ENCODE measurements around the gene SLC26A2. TPM values are rescaled to one million over a fixed set of nuclear protein-coding genes. Genes with fewer than 3 reads are reported as not detected.

The SLC26A2 gene
- total and polyA plus RNA-seq, 10 of the 15 experiments (the other 5 are each of a cell fraction or from before 2014, with no cell fraction given): 1.7 to 6.4 (median 4.2) TPM

DNA sequence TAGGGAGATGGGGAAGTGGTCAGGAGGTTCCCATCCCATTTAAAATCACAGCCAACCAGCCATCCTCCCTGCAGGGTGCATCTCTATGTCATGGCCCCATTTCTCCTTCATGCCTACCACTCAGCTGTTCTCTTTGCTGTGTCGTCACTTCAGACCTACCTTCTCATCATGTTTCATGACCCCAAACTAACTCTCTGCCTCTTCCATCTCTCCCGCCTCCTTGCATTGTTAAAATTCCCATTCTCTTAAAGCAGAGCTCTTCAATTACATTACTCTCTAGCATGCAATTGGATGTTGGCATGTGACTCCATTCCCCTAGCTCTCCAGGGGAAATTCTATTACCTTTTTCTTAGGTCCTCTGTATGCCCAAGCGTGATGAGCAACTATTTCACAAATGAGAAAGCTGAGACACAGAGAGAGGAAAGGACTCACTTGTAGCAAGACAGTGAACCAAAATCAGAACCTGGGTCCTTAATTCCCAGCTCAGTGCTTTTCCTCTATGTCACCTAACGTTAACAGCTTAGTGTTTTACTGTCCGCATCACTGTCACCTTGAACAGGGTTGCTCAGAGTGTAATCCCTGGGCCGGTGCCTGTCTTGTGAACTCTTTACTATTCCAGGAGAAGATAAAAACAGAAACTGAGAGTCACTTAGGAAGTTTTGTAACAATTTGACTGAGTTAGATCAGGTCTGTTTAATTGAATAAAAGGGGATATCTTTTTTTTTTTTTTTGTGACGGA, 44.1 kb upstream of the SLC26A2 start:
- no peaks in the 10 kb centered on the region for H4K20me1 ChIP-seq (ENCODE audit: control insufficient read depth, insufficient read depth)
- intact Hi-C loops (cut with micrococcal nuclease; ENCODE audit: unreplicated experiment) (no loop called here), in situ Hi-C loops (cut with MboI) (no loop called here)
- CTCF ChIA-PET: interaction anchor here (1.2 kb wide), 1 partner anchor 206 kb away, joined by 4 read pairs; no protein-coding TSS in a partner anchor
- FAIRE-seq (no peak), DNase-seq (ENCODE audit: low read depth, low spot score) (no peak), ATAC-seq (no peak)
- H3K4me1 ChIP-seq (ENCODE audit: control insufficient read depth, insufficient read depth, low read length): peaks cover 3% of the 10 kb centered on the region; the same call in 1 of the 2 replicates
- H3K27me3 ChIP-seq (replicated peaks in 1 of 2; ENCODE audit: control insufficient read depth in 2 of 2, insufficient read depth in 2 of 2, low read length in 1 of 2): no peaks in the 10 kb centered on the region
- no peak for TF ChIP-seq SUPT20H (IDR thresholded peaks at IDR 0.05; ENCODE audit: borderline replicate concordance, control insufficient read depth, low read depth, low read length)
- TF ChIP-seq, protein P1, sequence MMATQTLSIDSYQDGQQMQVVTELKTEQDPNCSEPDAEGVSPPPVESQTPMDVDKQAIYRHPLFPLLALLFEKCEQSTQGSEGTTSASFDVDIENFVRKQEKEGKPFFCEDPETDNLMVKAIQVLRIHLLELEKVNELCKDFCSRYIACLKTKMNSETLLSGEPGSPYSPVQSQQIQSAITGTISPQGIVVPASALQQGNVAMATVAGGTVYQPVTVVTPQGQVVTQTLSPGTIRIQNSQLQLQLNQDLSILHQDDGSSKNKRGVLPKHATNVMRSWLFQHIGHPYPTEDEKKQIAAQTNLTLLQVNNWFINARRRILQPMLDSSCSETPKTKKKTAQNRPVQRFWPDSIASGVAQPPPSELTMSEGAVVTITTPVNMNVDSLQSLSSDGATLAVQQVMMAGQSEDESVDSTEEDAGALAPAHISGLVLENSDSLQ (IDR thresholded peaks at IDR 0.05): no peak
- no peak for TF ChIP-seq BHLHE40 (IDR thresholded peaks at IDR 0.05; ENCODE audit: borderline replicate concordance in 1 of 2, low read depth in 2 of 2, low read length in 1 of 2)
- TF ChIP-seq, protein P2, sequence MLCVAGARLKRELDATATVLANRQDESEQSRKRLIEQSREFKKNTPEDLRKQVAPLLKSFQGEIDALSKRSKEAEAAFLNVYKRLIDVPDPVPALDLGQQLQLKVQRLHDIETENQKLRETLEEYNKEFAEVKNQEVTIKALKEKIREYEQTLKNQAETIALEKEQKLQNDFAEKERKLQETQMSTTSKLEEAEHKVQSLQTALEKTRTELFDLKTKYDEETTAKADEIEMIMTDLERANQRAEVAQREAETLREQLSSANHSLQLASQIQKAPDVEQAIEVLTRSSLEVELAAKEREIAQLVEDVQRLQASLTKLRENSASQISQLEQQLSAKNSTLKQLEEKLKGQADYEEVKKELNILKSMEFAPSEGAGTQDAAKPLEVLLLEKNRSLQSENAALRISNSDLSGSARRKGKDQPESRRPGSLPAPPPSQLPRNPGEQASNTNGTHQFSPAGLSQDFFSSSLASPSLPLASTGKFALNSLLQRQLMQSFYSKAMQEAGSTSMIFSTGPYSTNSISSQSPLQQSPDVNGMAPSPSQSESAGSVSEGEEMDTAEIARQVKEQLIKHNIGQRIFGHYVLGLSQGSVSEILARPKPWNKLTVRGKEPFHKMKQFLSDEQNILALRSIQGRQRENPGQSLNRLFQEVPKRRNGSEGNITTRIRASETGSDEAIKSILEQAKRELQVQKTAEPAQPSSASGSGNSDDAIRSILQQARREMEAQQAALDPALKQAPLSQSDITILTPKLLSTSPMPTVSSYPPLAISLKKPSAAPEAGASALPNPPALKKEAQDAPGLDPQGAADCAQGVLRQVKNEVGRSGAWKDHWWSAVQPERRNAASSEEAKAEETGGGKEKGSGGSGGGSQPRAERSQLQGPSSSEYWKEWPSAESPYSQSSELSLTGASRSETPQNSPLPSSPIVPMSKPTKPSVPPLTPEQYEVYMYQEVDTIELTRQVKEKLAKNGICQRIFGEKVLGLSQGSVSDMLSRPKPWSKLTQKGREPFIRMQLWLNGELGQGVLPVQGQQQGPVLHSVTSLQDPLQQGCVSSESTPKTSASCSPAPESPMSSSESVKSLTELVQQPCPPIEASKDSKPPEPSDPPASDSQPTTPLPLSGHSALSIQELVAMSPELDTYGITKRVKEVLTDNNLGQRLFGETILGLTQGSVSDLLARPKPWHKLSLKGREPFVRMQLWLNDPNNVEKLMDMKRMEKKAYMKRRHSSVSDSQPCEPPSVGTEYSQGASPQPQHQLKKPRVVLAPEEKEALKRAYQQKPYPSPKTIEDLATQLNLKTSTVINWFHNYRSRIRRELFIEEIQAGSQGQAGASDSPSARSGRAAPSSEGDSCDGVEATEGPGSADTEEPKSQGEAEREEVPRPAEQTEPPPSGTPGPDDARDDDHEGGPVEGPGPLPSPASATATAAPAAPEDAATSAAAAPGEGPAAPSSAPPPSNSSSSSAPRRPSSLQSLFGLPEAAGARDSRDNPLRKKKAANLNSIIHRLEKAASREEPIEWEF (IDR thresholded peaks at IDR 0.05; ENCODE audit: insufficient replicate concordance, low read depth, low read length): no peak
- no peak for TF ChIP-seq EP300 (IDR thresholded peaks at IDR 0.05; ENCODE audit: borderline replicate concordance in 1 of 2, control insufficient read depth in 1 of 2, low read depth in 2 of 2, low read length in 2 of 2)
- no peak for TF ChIP-seq ZZZ3 (IDR thresholded peaks at IDR 0.05; ENCODE audit: control insufficient read depth, insufficient read length, low read depth)
- no peak for TF ChIP-seq ZNF217 (IDR thresholded peaks at IDR 0.05)
- TF ChIP-seq NR2C2 (IDR thresholded peaks at IDR 0.05; ENCODE audit: borderline replicate concordance, control insufficient read depth, insufficient read length, low read depth): no peak
- TF ChIP-seq RCOR1 (conservative IDR thresholded peaks at IDR 0.05; ENCODE audit: low read depth, low read length): no peak
- TF ChIP-seq MYC (IDR thresholded peaks at IDR 0.05; ENCODE audit: insufficient read depth, insufficient read length, insufficient replicate concordance, low read length, severe bottlenecking): no peak
- TF ChIP-seq, protein P3, sequence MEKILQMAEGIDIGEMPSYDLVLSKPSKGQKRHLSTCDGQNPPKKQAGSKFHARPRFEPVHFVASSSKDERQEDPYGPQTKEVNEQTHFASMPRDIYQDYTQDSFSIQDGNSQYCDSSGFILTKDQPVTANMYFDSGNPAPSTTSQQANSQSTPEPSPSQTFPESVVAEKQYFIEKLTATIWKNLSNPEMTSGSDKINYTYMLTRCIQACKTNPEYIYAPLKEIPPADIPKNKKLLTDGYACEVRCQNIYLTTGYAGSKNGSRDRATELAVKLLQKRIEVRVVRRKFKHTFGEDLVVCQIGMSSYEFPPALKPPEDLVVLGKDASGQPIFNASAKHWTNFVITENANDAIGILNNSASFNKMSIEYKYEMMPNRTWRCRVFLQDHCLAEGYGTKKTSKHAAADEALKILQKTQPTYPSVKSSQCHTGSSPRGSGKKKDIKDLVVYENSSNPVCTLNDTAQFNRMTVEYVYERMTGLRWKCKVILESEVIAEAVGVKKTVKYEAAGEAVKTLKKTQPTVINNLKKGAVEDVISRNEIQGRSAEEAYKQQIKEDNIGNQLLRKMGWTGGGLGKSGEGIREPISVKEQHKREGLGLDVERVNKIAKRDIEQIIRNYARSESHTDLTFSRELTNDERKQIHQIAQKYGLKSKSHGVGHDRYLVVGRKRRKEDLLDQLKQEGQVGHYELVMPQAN (conservative IDR thresholded peaks at IDR 0.05): no peak
- TF ChIP-seq SMAD1 (IDR thresholded peaks at IDR 0.05; ENCODE audit: low read depth, partially characterized antibody): no peak
- no peak for TF ChIP-seq FOXM1 (IDR thresholded peaks at IDR 0.05; ENCODE audit: low read depth, low read length)
- no peak for TF ChIP-seq ZSCAN29 (IDR thresholded peaks at IDR 0.05)
- BruUV-seq (replicated peaks): no TSS peak
- H3K4me3 ChIP-seq: no peak overlapping the region
- H2AFZ ChIP-seq (ENCODE audit: control insufficient read depth, low read depth, low read length): no peak overlapping the region
- no peaks in the 10 kb centered on the region for H3K79me2 ChIP-seq (ENCODE audit: control insufficient read depth, insufficient read depth, low read length)
- no peak overlapping the region for H3K27ac ChIP-seq (ENCODE audit: control insufficient read depth, insufficient read depth)
- no peaks in the 10 kb centered on the region for H3K36me3 ChIP-seq (ENCODE audit: control insufficient read depth in 2 of 2, insufficient read depth in 2 of 2, low read length in 1 of 2)
- POLR2A ChIA-PET: no interaction called here
- H3K9ac ChIP-seq (ENCODE audit: control insufficient read depth, insufficient read depth, low read length): no peak overlapping the region
- no peaks in the 10 kb centered on the region for H3K9me3 ChIP-seq (replicated peaks; ENCODE audit: control insufficient read depth, insufficient read depth, low read length)
- RAD21 ChIA-PET (ENCODE audit: unreplicated experiment): no interaction called here
- H3K4me2 ChIP-seq (ENCODE audit: control insufficient read depth, insufficient read depth): no peak overlapping the region
- SMC1A ChIA-PET (ENCODE audit: uncharacterized antibody, unreplicated experiment): no interaction called here
- 72% methylated on average over 7 of the region's 7 CpGs for WGBS (ENCODE audit: insufficient coverage, insufficient replicate concordance, low lambda C conversion rate, missing lambda C conversion rate)
